GM13977 (cell line): ENCODE results near the gene OSBPL9.

Experiments
- DNase-seq: peaks from one replicate; pipeline ENCODE4 v3.0.0; 2012; ENCODE audit warnings: low spot score
- CTCF ChIP-seq: IDR thresholded peaks from 2 replicates; pipeline ENCODE4 v1.5.1; 2012; ENCODE audit warnings: mild to moderate bottlenecking, control low read depth; ENCODE audit not compliant: insufficient read depth; ENCODE audit errors: extremely low read depth, missing control alignments
- in situ Hi-C: fragments of 300-500 bp; cut with MboI; formaldehyde crosslinking; loops from one replicate; pipeline ENCODE4 v1.12.0; 2022; ENCODE audit warnings: low sequenced_read_pairs, low pct_unique_long_range_greater_than_20kb, mixed read lengths, inconsistent platforms; ENCODE audit not compliant: unreplicated experiment

OSBPL9 gene

GRCh38 chr1:51620470-51620869 lies 3.6 kb downstream of the OSBPL9 start:
- in situ Hi-C loops: no loop called here
- DNase-seq: no peak
- TF ChIP-seq CTCF: no peak

- in situ Hi-C loops: no loop called here
Measured at GRCh38 chr1:51621161-51621560, 4.3 kb downstream of the OSBPL9 start.

GRCh38 chr1:51621841-51622454 lies 5.1 kb downstream of the OSBPL9 start:
- DNase-seq: no peak
- in situ Hi-C loops: no loop called here

More at GRCh38 chr1:51621161-51621560, 4.3 kb downstream of the OSBPL9 start:
- TF ChIP-seq CTCF: no peak
- no peak for DNase-seq

GRCh38 chr1:51622455-51622913 lies 5.6 kb downstream of the OSBPL9 start:
- in situ Hi-C loops: no loop called here
- no peak for TF ChIP-seq CTCF
- DNase-seq: no peak

More at GRCh38 chr1:51621841-51622454, 5.1 kb downstream of the OSBPL9 start:
- no peak for TF ChIP-seq CTCF

GRCh38 chr1:51623025-51623424 lies 6.1 kb downstream of the OSBPL9 start:
- in situ Hi-C loops: no loop called here
- no peak for DNase-seq
- no peak for TF ChIP-seq CTCF

- no peak for DNase-seq
- in situ Hi-C loops: no loop called here
- no peak for TF ChIP-seq CTCF
Measured at GRCh38 chr1:51623450-51623849, 6.6 kb downstream of the OSBPL9 start.
